ENCODE data around the gene ZNF414.

DNA sequence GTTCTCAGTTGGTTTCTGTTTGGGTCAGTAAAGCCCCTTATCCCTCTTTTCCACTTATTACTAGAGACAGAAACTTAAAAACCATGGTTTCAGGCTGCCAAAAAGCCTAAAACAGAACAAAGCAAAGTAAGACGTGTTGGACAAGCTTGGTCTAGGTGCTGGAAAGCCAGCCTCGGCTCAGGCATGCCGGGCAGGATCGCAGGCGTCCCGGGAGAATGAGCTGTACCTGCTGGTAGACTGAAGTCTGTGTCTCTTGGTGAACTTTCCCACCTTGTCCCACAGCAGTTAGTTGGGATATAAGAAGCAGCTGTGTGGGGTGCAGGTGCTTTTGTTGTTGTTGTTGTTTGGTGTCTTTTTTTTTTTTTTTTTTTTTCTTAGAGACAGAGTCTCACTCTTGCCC, 32.4 kb downstream of the ZNF414 start:
- TF ChIP-seq, protein P1, sequence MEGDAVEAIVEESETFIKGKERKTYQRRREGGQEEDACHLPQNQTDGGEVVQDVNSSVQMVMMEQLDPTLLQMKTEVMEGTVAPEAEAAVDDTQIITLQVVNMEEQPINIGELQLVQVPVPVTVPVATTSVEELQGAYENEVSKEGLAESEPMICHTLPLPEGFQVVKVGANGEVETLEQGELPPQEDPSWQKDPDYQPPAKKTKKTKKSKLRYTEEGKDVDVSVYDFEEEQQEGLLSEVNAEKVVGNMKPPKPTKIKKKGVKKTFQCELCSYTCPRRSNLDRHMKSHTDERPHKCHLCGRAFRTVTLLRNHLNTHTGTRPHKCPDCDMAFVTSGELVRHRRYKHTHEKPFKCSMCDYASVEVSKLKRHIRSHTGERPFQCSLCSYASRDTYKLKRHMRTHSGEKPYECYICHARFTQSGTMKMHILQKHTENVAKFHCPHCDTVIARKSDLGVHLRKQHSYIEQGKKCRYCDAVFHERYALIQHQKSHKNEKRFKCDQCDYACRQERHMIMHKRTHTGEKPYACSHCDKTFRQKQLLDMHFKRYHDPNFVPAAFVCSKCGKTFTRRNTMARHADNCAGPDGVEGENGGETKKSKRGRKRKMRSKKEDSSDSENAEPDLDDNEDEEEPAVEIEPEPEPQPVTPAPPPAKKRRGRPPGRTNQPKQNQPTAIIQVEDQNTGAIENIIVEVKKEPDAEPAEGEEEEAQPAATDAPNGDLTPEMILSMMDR (IDR thresholded peaks at IDR 0.05 in 2 of 3, conservative IDR thresholded peaks at IDR 0.05 in 1 of 3; ENCODE audit: control insufficient read depth in 2 of 3, extremely low read depth in 1 of 3, insufficient read depth in 1 of 3, low read depth in 3 of 3, low read length in 3 of 3), result no peak
- TF ChIP-seq SP1 (IDR thresholded peaks at IDR 0.05; ENCODE audit: low read depth, low read length) (no peak), JUND (IDR thresholded peaks at IDR 0.05; ENCODE audit: low read depth, low read length) (no peak), POLR2A (IDR thresholded peaks at IDR 0.05; ENCODE audit: low read depth, low read length) (no peak), ZZZ3 (IDR thresholded peaks at IDR 0.05; ENCODE audit: control insufficient read depth, insufficient read length, low read depth) (no peak), TCF12 (IDR thresholded peaks at IDR 0.05; ENCODE audit: low read depth, low read length) (no peak)

Data from GM12878 (cell line).